HepG2 (cell line): ENCODE measurements around the gene HSF4. TPM values are rescaled to one million over a fixed set of nuclear protein-coding genes. Genes with fewer than 3 reads are reported as not detected.

Source experiments
- AHDC1 ChIP-seq: sonication (generic); formaldehyde crosslinking; IDR thresholded peaks from 2 replicates; pipeline ENCODE4 v1.5.1; 2020; ENCODE audit warnings: mild to moderate bottlenecking, missing genetic modification reagents, borderline replicate concordance
- ATM ChIP-seq: fragments of 450-650 bp; IDR thresholded peaks from 2 replicates; pipeline ENCODE4 v1.7.1; 2017; ENCODE audit warnings: mild to moderate bottlenecking, borderline replicate concordance
- BRD4 ChIP-seq: sonication (generic); formaldehyde crosslinking; IDR thresholded peaks from 2 replicates; pipeline ENCODE4 v1.4.0; 2020; ENCODE audit warnings: missing genetic modification reagents
- CENPBD1 ChIP-seq: sonication (generic); formaldehyde crosslinking; IDR thresholded peaks from 2 replicates; pipeline ENCODE4 v1.8.0; 2022; ENCODE audit warnings: missing genetic modification reagents, low read depth, mild to moderate bottlenecking, borderline replicate concordance
- EHMT2 ChIP-seq: fragments of 200-600 bp; sonication (generic); IDR thresholded peaks from 2 replicates; pipeline ENCODE4 v1.7.0; 2017; ENCODE audit warnings: antibody characterized with exemption, low read depth, low read length, borderline replicate concordance
- ISL2 ChIP-seq: sonication (generic); formaldehyde crosslinking; IDR thresholded peaks from 2 replicates; pipeline ENCODE4 v1.5.0; 2020; ENCODE audit warnings: missing genetic modification reagents
- MTF1 ChIP-seq: sonication (generic); formaldehyde crosslinking; IDR thresholded peaks from 2 replicates; pipeline ENCODE4 v1.5.0; 2020; ENCODE audit warnings: missing genetic modification reagents
- SIN3A ChIP-seq: IDR thresholded peaks from 2 replicates; pipeline ENCODE4 v1.6.1; 2011; ENCODE audit warnings: low read depth, mild to moderate bottlenecking, control low read depth, low read length, borderline replicate concordance
- ZBTB25 ChIP-seq: IDR thresholded peaks from 2 replicates; pipeline ENCODE4 v1.6.1; 2018; ENCODE audit warnings: missing genetic modification reagents
- ZEB1 ChIP-seq: IDR thresholded peaks from 2 replicates; pipeline ENCODE4 v1.6.1; 2012; ENCODE audit warnings: mild to moderate bottlenecking, low read depth, inconsistent platforms; ENCODE audit not compliant: insufficient replicate concordance
- ZNF549 ChIP-seq: sonication (generic); formaldehyde crosslinking; IDR thresholded peaks from 2 replicates; pipeline ENCODE4 v1.5.0; 2020; ENCODE audit warnings: missing genetic modification reagents
- ZNF776 ChIP-seq: sonication (generic); formaldehyde crosslinking; IDR thresholded peaks from 2 replicates; pipeline ENCODE4 v1.4.0; 2020; ENCODE audit warnings: mild to moderate bottlenecking, missing genetic modification reagents
- polyA plus RNA-seq, 8 experiments: library from polyadenylated mRNA; depleted of rRNA in 3 of 8; stranded (reverse) in 7 of 8; unstranded in 1 of 8; fragments of >200 nt; fragmentation: Illumina TruSeq in 4 of 8; extraction: Trizol in 4 of 8; gene quantifications; 2 replicates each; pipeline versions ENCODE4 v1.2.1 to v1.2.3, GENCODE V29; 2011 to 2016; ENCODE audit warnings: low read depth in 4 of 8, missing spikeins in 1 of 8, mixed read lengths in 1 of 8; ENCODE audit not compliant: insufficient read depth in 1 of 8
- total RNA-seq, 5 experiments: library from RNA; depleted of rRNA; stranded (reverse); fragments of >200 nt; fragmentation: Illumina TruSeq; extraction: Trizol; gene quantifications; 2 replicates each; pipeline ENCODE4 v1.2.3, GENCODE V29; 2016; ENCODE audit warnings: low read depth in 1 of 5
- TF ChIP-seq, protein P1 (sequence below): sonication (generic); formaldehyde crosslinking; IDR thresholded peaks from 2 replicates; pipeline ENCODE4 v1.5.0; 2020; ENCODE audit warnings: missing genetic modification reagents
- TF ChIP-seq, protein P2 (sequence below): sonication (generic); formaldehyde crosslinking; IDR thresholded peaks from 2 replicates; pipeline ENCODE4 v1.5.0; 2020; ENCODE audit warnings: missing genetic modification reagents
- TF ChIP-seq, protein P3 (sequence below): sonication (generic); formaldehyde crosslinking; IDR thresholded peaks from 2 replicates; pipeline ENCODE4 v1.5.1; 2020; ENCODE audit warnings: missing genetic modification reagents, mild to moderate bottlenecking, borderline replicate concordance

The HSF4 gene
- total and polyA plus RNA-seq, 2 of the 13 experiments (the other 11 are each of a cell fraction or from before 2014, with no cell fraction given) = 3.5 to 16.9 TPM

- TF ChIP-seq AHDC1 (CRISPR knock-in tag) = 0 out of 2 replicates have a peak, but pooled peaks have one; percentile 52
- TF ChIP-seq, protein P1, sequence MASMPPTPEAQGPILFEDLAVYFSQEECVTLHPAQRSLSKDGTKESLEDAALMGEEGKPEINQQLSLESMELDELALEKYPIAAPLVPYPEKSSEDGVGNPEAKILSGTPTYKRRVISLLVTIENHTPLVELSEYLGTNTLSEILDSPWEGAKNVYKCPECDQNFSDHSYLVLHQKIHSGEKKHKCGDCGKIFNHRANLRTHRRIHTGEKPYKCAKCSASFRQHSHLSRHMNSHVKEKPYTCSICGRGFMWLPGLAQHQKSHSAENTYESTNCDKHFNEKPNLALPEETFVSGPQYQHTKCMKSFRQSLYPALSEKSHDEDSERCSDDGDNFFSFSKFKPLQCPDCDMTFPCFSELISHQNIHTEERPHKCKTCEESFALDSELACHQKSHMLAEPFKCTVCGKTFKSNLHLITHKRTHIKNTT (CRISPR knock-in tag) = no peak
- no peak for TF ChIP-seq ATM
- no peak; the same call in 1 of the 2 replicates for TF ChIP-seq ZNF776 (CRISPR knock-in tag)
- no peak for TF ChIP-seq CENPBD1
- TF ChIP-seq BRD4 = no peak; the same call in 1 of the 2 replicates
- TF ChIP-seq MTF1 = no peak
- peak; percentile 61 for TF ChIP-seq ISL2 (CRISPR knock-in tag)
- peak; percentile 91; the same call in 1 of the 2 replicates for TF ChIP-seq ZBTB25
- peak; percentile 80; the same call in 1 of the 2 replicates for TF ChIP-seq SIN3A
- TF ChIP-seq, protein P2, sequence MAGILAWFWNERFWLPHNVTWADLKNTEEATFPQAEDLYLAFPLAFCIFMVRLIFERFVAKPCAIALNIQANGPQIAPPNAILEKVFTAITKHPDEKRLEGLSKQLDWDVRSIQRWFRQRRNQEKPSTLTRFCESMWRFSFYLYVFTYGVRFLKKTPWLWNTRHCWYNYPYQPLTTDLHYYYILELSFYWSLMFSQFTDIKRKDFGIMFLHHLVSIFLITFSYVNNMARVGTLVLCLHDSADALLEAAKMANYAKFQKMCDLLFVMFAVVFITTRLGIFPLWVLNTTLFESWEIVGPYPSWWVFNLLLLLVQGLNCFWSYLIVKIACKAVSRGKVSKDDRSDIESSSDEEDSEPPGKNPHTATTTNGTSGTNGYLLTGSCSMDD = no peak
- TF ChIP-seq EHMT2 = no peak
- TF ChIP-seq ZNF549 = no peak
- TF ChIP-seq, protein P3, sequence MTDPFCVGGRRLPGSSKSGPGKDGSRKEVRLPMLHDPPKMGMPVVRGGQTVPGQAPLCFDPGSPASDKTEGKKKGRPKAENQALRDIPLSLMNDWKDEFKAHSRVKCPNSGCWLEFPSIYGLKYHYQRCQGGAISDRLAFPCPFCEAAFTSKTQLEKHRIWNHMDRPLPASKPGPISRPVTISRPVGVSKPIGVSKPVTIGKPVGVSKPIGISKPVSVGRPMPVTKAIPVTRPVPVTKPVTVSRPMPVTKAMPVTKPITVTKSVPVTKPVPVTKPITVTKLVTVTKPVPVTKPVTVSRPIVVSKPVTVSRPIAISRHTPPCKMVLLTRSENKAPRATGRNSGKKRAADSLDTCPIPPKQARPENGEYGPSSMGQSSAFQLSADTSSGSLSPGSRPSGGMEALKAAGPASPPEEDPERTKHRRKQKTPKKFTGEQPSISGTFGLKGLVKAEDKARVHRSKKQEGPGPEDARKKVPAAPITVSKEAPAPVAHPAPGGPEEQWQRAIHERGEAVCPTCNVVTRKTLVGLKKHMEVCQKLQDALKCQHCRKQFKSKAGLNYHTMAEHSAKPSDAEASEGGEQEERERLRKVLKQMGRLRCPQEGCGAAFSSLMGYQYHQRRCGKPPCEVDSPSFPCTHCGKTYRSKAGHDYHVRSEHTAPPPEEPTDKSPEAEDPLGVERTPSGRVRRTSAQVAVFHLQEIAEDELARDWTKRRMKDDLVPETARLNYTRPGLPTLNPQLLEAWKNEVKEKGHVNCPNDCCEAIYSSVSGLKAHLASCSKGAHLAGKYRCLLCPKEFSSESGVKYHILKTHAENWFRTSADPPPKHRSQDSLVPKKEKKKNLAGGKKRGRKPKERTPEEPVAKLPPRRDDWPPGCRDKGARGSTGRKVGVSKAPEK (CRISPR knock-in tag) = no peak
- no peak for TF ChIP-seq ZEB1
These were observed 19.3 kb downstream of the HSF4 start, which contains the start of gene MATCAP1 (continued) for GRCh38 chr16:67183627-67184452.
